Panc1 (cell line): ENCODE measurements around the gene UBAC1.

Source experiments
- POLR2AphosphoS5 ChIP-seq: IDR thresholded peaks from 2 replicates; pipeline ENCODE4 v1.6.1; 2012; ENCODE audit warnings: mild to moderate bottlenecking, low read depth, low read length, moderate library complexity
- SIN3A ChIP-seq: IDR thresholded peaks from 2 replicates; pipeline ENCODE4 v1.6.1; 2012; ENCODE audit warnings: low read depth, mild to moderate bottlenecking, low read length, moderate library complexity, borderline replicate concordance; ENCODE audit not compliant: insufficient read depth
- TCF7L2 ChIP-seq: IDR thresholded peaks from 2 replicates; pipeline ENCODE4 v1.6.1; 2011; ENCODE audit warnings: mild to moderate bottlenecking, low read depth, low read length, inconsistent platforms
- TF ChIP-seq, protein P1 (sequence below): fragments of 450-650 bp; IDR thresholded peaks from 2 replicates; pipeline ENCODE4 v1.5.1; 2017; ENCODE audit warnings: mild to moderate bottlenecking
- TF ChIP-seq, protein P2 (sequence below), 2 experiments: IDR thresholded peaks; 2 replicates each; pipeline ENCODE4 v1.6.1; 2011 to 2012; ENCODE audit warnings: low read depth in 2 of 2, control low read depth in 1 of 2, low read length in 1 of 2, mild to moderate bottlenecking in 1 of 2, moderate library complexity in 1 of 2; ENCODE audit not compliant: insufficient read depth in 1 of 2

DNA sequence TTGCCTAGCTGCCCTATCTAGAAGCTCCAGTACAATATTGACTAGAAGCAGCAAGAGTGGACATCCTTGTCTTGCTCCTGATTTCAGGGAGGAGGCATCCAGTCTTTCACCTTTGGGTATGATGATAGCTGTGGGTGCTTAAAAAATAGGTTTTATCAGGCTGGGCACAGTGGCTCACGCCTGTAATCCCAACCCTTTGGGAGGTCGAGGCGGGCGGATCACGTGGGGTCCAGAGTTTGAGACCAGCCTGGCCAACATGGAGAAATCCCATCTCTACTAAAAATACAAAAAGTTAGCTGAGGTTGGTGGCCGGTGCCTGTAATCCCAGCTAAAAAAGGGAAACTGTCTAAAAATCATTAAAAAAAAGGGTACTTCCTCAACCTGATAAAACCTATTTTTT lies 51.8 kb downstream of the UBAC1 start:
- TF ChIP-seq, protein P1, sequence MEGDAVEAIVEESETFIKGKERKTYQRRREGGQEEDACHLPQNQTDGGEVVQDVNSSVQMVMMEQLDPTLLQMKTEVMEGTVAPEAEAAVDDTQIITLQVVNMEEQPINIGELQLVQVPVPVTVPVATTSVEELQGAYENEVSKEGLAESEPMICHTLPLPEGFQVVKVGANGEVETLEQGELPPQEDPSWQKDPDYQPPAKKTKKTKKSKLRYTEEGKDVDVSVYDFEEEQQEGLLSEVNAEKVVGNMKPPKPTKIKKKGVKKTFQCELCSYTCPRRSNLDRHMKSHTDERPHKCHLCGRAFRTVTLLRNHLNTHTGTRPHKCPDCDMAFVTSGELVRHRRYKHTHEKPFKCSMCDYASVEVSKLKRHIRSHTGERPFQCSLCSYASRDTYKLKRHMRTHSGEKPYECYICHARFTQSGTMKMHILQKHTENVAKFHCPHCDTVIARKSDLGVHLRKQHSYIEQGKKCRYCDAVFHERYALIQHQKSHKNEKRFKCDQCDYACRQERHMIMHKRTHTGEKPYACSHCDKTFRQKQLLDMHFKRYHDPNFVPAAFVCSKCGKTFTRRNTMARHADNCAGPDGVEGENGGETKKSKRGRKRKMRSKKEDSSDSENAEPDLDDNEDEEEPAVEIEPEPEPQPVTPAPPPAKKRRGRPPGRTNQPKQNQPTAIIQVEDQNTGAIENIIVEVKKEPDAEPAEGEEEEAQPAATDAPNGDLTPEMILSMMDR: no peak
- TF ChIP-seq, protein P2, sequence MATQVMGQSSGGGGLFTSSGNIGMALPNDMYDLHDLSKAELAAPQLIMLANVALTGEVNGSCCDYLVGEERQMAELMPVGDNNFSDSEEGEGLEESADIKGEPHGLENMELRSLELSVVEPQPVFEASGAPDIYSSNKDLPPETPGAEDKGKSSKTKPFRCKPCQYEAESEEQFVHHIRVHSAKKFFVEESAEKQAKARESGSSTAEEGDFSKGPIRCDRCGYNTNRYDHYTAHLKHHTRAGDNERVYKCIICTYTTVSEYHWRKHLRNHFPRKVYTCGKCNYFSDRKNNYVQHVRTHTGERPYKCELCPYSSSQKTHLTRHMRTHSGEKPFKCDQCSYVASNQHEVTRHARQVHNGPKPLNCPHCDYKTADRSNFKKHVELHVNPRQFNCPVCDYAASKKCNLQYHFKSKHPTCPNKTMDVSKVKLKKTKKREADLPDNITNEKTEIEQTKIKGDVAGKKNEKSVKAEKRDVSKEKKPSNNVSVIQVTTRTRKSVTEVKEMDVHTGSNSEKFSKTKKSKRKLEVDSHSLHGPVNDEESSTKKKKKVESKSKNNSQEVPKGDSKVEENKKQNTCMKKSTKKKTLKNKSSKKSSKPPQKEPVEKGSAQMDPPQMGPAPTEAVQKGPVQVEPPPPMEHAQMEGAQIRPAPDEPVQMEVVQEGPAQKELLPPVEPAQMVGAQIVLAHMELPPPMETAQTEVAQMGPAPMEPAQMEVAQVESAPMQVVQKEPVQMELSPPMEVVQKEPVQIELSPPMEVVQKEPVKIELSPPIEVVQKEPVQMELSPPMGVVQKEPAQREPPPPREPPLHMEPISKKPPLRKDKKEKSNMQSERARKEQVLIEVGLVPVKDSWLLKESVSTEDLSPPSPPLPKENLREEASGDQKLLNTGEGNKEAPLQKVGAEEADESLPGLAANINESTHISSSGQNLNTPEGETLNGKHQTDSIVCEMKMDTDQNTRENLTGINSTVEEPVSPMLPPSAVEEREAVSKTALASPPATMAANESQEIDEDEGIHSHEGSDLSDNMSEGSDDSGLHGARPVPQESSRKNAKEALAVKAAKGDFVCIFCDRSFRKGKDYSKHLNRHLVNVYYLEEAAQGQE (IDR thresholded peaks at IDR 0.05; ENCODE audit: insufficient read depth in 1 of 2, low read depth in 2 of 2, low read length in 1 of 2): no peak
- TF ChIP-seq SIN3A (no peak), POLR2AphosphoS5 (no peak), TCF7L2 (no peak)
